GM12865 (cell line): ENCODE data around the gene PUDP.
A peak's percentile ranks its signal among the peaks of the same experiment; 100 is the strongest.

ENCODE experiments used
- DNase-seq: peaks from one replicate; pipeline ENCODE4 v3.0.0; 2010; ENCODE audit warnings: low read depth
- H3K4me3 ChIP-seq: 2 replicates; pipeline ENCODE4 v1.5.1; 2011; ENCODE audit warnings: mild to moderate bottlenecking, low read depth, low read length, control low read depth
- TF ChIP-seq, protein P1 (sequence below): IDR thresholded peaks from 2 replicates; pipeline ENCODE4 v1.5.1; 2011; ENCODE audit warnings: low read length, control low read depth, low read depth, inconsistent platforms; ENCODE audit not compliant: insufficient read depth; ENCODE audit errors: missing control alignments

Gene PUDP

DNA sequence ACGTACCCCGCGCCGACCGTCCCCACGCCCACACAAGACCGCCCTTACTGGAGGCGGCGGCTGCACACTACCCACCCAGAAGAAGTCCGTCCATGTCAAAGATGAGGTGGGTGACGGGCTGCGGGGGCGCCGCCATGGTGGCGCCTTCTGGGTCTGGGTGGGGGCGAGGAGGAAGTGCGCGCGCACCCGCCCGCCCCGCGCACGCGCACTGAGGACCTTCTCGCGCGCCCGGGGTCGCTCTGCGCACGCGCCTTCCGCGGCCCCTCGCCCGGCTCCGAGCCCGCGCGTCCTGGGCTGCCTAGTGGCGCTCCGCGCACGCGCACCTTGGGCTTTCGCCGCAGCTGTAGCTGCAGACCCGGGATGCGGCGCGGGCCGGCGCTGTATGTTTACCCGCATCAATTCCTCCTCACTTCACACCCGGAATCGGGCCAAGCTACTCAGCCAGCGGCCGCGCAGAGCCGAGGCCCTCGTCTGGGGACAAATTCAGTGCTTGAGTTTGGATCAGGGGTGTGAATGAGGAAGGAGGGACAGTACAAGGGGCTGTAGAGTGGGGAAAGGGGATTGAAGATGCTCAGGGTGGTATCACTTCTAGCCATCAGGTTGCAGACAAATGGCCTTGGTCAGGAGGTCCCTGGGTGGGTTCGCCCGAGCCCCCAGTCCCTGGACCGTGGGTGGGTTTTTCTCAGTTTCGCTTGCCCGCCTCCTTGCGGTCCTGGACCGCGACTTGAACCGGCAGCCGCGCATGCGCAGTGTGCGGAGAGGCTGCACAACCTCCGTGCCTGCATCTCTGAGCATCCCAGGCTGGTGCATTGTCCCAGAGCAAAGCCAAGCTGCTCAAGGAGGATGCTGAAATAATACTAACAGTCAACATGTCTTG lies at the start of gene PUDP:
PUDP (minus strand) TSS at position 176 of the 877 bp plus-strand sequence; CDS start at position 136, 40 bp downstream.
- TF ChIP-seq, protein P1, sequence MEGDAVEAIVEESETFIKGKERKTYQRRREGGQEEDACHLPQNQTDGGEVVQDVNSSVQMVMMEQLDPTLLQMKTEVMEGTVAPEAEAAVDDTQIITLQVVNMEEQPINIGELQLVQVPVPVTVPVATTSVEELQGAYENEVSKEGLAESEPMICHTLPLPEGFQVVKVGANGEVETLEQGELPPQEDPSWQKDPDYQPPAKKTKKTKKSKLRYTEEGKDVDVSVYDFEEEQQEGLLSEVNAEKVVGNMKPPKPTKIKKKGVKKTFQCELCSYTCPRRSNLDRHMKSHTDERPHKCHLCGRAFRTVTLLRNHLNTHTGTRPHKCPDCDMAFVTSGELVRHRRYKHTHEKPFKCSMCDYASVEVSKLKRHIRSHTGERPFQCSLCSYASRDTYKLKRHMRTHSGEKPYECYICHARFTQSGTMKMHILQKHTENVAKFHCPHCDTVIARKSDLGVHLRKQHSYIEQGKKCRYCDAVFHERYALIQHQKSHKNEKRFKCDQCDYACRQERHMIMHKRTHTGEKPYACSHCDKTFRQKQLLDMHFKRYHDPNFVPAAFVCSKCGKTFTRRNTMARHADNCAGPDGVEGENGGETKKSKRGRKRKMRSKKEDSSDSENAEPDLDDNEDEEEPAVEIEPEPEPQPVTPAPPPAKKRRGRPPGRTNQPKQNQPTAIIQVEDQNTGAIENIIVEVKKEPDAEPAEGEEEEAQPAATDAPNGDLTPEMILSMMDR, result no peak
- peak within 1 kb of the TSS; percentile 94 for H3K4me3 ChIP-seq
- peak; percentile 88 for DNase-seq

DNA sequence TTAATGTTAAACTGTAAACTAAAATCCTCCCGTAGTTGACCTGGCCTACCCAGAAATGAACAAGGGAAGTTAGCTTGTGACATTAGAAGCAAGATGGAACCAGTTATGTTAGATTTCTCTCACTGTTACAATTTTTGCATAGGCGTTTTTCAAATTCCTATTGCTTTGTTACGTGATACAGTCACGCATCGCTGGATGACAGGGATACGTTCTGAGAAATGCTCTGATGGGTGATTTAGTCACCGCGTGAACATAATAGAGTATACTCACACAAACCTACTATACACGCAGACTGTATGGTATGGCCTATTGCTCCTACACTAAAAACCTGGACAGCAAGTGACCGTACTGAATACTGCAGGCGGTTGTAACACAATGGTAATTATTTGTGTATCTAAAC lies 46.7 kb upstream of the PUDP start:
- DNase-seq, result no peak
- TF ChIP-seq, protein P1, result no peak
- H3K4me3 ChIP-seq, result no peak overlapping the region

DNA sequence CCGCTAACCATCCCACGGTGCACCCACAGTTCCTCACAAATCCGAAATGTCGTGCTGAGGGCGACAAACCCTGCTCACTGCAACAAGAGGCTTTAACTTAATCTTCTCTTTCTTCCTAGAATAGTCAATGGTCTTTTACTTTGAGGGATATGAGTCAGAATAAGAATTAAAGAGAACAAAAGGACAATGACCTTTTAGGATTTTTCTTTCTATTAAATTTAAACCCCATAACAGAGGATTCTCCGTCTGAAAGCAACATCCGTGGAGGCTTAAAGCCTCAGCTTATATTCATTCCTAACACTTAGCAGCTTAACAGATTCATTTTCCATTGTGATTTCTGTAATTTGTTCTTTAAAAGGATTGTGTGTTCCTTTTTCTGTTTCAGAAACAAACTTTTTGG lies 44.9 kb upstream of the PUDP start:
- no peak overlapping the region for H3K4me3 ChIP-seq
- DNase-seq, result no peak
- TF ChIP-seq, protein P1, result no peak

DNA sequence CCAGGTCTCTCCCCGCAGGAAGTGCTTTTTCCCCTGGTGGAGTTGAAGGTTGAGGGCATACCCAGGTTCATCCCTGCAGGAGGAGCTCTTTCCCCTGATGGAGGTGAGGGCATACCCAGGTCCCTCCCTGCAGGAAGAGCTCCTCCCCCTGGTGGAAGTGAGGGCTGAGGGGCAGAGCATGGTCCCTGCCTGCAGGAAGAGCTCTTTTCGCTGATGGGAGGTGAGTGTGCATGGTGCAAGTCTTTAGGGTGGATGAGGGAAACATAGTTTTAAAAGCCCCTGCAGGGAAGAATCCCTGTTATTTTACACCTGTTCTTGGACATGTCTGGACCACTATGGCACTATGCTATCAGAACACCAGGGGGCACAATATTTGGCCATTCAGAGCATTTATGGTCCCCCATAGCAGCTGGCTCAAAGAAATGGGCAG lies 43.7 kb upstream of the PUDP start:
- H3K4me3 ChIP-seq, result no peak overlapping the region
- peak; percentile 3 for DNase-seq
- TF ChIP-seq, protein P1, result peak; percentile 12

DNA sequence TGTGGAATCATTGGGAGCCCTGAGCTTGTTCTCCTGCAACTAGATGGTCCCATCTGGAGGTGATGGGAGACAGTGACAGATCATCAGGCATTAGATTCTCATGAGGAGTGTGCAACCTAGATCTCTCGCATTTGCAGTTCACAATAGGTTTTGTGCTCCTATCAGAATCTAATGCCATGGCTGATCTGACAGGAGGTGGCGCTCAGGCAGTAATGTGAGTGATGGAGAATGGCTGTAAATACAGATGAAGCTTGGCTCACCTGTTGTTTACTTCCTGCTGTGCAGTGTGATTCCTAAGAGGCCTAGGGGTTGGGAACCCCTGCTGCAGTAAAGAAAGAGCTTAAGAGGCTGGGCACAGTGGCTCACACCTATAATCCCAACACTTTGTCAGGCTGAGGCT lies 42.2 kb upstream of the PUDP start:
- no peak for DNase-seq

DNA sequence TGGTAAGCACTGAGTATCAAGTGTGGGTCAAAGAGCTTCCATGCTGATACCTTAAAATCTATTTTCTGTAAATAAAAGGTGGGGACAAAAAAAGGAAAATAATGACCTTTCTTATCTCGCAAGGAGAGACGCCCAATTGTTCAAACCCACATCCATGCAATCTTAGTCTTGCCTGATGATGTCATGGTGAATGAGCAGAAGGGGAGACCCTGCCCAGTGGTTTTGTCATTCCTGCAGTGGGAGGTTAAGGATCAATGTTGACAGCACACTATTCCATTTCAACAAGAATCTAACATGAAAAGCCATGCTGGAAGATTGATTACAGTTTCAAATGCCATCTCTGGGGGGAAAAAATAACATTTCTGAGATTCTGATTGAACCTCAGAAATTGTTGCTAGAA lies 40.7 kb upstream of the PUDP start:
- no peak for DNase-seq
- TF ChIP-seq, protein P1, result no peak
- H3K4me3 ChIP-seq, result no peak overlapping the region

More for the DNA sequence above, 42.2 kb upstream of the PUDP start:
- TF ChIP-seq, protein P1, result peak; percentile 1
- H3K4me3 ChIP-seq, result no peak overlapping the region
